ENCODE measurements around the gene SUSD1. TPM values are rescaled to one million over a fixed set of nuclear protein-coding genes. Genes with fewer than 3 reads are reported as not detected.

The SUSD1 gene
- polyA plus RNA-seq, 1 donor from 2014 or later: 2.0 TPM

DNA sequence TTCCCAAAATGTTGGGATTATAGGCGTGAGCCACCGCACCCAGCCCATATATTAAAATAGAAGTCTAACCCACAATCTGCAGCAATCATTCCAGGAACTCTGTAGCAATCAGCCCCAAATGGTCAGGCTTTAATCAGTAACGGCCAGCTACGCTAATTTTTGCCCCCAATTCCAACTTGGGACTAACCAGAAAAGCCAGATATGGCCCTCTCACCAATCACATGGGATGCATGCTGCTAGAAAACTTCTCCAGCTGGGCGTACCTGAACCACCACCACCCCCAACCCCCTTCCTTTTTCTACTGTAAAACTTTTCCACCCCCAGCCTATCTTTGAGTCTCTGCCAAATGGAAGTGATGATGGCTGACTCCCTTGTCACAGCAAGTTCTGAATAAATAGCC is 4.1 kb downstream of the SUSD1 start:
- Histone ChIP-seq H3F3A (ENCODE audit: insufficient read depth, low read length, poor library complexity, severe bottlenecking) (no peaks in the 10 kb centered on the region), H2AFZ (ENCODE audit: low read depth, low read length) (no peak overlapping the region), H3K9ac (ENCODE audit: low read length) (no peak overlapping the region), H3K79me2 (replicated peaks; ENCODE audit: insufficient read depth, low read length) (no peaks in the 10 kb centered on the region), H3K36me3 (ENCODE audit: insufficient read depth, low read length) (no peaks in the 10 kb centered on the region), H3K4me3 (ENCODE audit: low read length) (no peak overlapping the region), H3K4me2 (ENCODE audit: low read length) (no peak overlapping the region), H3K9me2 (ENCODE audit: insufficient read depth, low read length) (no peaks in the 10 kb centered on the region), H3K27ac (ENCODE audit: low read length) (no peak overlapping the region), H3K9me3 (ENCODE audit: low read length) (no peaks in the 10 kb centered on the region), H4K20me1 (ENCODE audit: insufficient read depth) (no peaks in the 10 kb centered on the region), H3K27me3 (ENCODE audit: insufficient read depth, low read depth, low read length) (peaks cover 9% of the 10 kb centered on the region)
- TF ChIP-seq, protein P1, sequence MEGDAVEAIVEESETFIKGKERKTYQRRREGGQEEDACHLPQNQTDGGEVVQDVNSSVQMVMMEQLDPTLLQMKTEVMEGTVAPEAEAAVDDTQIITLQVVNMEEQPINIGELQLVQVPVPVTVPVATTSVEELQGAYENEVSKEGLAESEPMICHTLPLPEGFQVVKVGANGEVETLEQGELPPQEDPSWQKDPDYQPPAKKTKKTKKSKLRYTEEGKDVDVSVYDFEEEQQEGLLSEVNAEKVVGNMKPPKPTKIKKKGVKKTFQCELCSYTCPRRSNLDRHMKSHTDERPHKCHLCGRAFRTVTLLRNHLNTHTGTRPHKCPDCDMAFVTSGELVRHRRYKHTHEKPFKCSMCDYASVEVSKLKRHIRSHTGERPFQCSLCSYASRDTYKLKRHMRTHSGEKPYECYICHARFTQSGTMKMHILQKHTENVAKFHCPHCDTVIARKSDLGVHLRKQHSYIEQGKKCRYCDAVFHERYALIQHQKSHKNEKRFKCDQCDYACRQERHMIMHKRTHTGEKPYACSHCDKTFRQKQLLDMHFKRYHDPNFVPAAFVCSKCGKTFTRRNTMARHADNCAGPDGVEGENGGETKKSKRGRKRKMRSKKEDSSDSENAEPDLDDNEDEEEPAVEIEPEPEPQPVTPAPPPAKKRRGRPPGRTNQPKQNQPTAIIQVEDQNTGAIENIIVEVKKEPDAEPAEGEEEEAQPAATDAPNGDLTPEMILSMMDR (IDR thresholded peaks at IDR 0.05; ENCODE audit: poor library complexity, severe bottlenecking): no peak
- TF ChIP-seq SMC3 (conservative IDR thresholded peaks at IDR 0.05; ENCODE audit: poor library complexity) (no peak), TAF1 (IDR thresholded peaks at IDR 0.05; ENCODE audit: low read depth) (no peak), EZH2 (IDR thresholded peaks at IDR 0.05; ENCODE audit: borderline replicate concordance, insufficient read depth, low read length, poor library complexity, severe bottlenecking) (no peak), POLR2AphosphoS5 (IDR thresholded peaks at IDR 0.05) (no peak), REST (IDR thresholded peaks at IDR 0.05; ENCODE audit: borderline replicate concordance) (no peak), RAD21 (conservative IDR thresholded peaks at IDR 0.05) (no peak), EP300 (conservative IDR thresholded peaks at IDR 0.05; ENCODE audit: poor library complexity, severe bottlenecking) (no peak), MXI1 (conservative IDR thresholded peaks at IDR 0.05; ENCODE audit: poor library complexity, severe bottlenecking) (no peak)

DNA sequence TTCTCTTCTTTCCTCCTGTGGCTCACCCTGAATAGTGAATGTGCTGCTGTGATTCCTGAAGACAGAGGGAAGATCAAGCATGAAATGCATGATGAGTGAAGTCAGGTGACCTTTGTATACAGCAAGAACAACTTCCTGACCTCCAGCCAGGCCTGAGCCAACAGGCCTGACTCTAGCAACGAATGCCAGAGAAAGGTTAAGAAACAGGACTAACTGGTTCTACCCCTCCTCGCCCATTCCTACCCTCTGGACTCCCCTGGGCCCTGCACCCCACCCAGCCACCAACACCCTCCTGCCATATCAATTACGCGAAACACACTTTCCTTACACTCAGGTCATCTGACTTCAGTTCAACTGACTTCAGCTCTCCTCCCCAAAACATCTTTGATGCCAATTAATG is 4.9 kb downstream of the SUSD1 start:
- Histone ChIP-seq H3K79me2 (replicated peaks; ENCODE audit: insufficient read depth, low read length) (no peaks in the 10 kb centered on the region), H3F3A (ENCODE audit: insufficient read depth, low read length, poor library complexity, severe bottlenecking) (no peaks in the 10 kb centered on the region)

More for the DNA sequence above, 4.9 kb downstream of the SUSD1 start:
- no peak overlapping the region for H3K27ac ChIP-seq (ENCODE audit: low read length)
- H3K27me3 ChIP-seq (ENCODE audit: insufficient read depth, low read depth, low read length): peaks cover 2% of the 10 kb centered on the region
- no peaks in the 10 kb centered on the region for H3K36me3 ChIP-seq (ENCODE audit: insufficient read depth, low read length)
- no peak overlapping the region for H3K4me2 ChIP-seq (ENCODE audit: low read length)
- TF ChIP-seq TAF1 (IDR thresholded peaks at IDR 0.05; ENCODE audit: low read depth) (no peak), EP300 (conservative IDR thresholded peaks at IDR 0.05; ENCODE audit: poor library complexity, severe bottlenecking) (no peak), RAD21 (conservative IDR thresholded peaks at IDR 0.05) (no peak), MXI1 (conservative IDR thresholded peaks at IDR 0.05; ENCODE audit: poor library complexity, severe bottlenecking) (no peak), EZH2 (IDR thresholded peaks at IDR 0.05; ENCODE audit: borderline replicate concordance, insufficient read depth, low read length, poor library complexity, severe bottlenecking) (no peak), POLR2AphosphoS5 (IDR thresholded peaks at IDR 0.05) (no peak), REST (IDR thresholded peaks at IDR 0.05; ENCODE audit: borderline replicate concordance) (no peak), SMC3 (conservative IDR thresholded peaks at IDR 0.05; ENCODE audit: poor library complexity) (no peak)
- TF ChIP-seq, protein P1 (IDR thresholded peaks at IDR 0.05; ENCODE audit: poor library complexity, severe bottlenecking): no peak
- no peaks in the 10 kb centered on the region for H4K20me1 ChIP-seq (ENCODE audit: insufficient read depth)
- no peaks in the 10 kb centered on the region for H3K9me3 ChIP-seq (ENCODE audit: low read length)
- H2AFZ ChIP-seq (ENCODE audit: low read depth, low read length): no peak overlapping the region
- H3K9me2 ChIP-seq (ENCODE audit: insufficient read depth, low read length): no peaks in the 10 kb centered on the region
- H3K4me3 ChIP-seq (ENCODE audit: low read length): no peak overlapping the region
- no peak overlapping the region for H3K9ac ChIP-seq (ENCODE audit: low read length)

Measured in neural cell (in vitro differentiated cells).